Pancreas (tissue), 10 donors: ENCODE results near the gene STK39. TPM values are rescaled to one million over a fixed set of nuclear protein-coding genes. Genes with fewer than 3 reads are reported as not detected.

Experiments used
- ATAC-seq, 4 donors: fragments of 200-7000 bp; cut with Tn5 transposase; one replicate each; pipeline versions ENCODE4 v1.8.0 to v1.9.1; 2020; ENCODE audit warnings: mild to moderate bottlenecking in 4 of 4, moderate library complexity in 4 of 4
- DNase-seq, 6 donors: peaks; one replicate each; pipeline ENCODE4 v3.0.0-alpha.2; 2020
- FAIRE-seq: peaks from 2 replicates; lab custom pipeline; 2012; peaks lifted over from hg19 to GRCh38; lab: Jason Lieb, UNC
- H3K27ac ChIP-seq, 4 donors: fragments of 200-600 bp; sonication (generic); 1 replicate in 3 of 4; 2 replicates in 1 of 4; pipeline versions ENCODE4 v1.5.0 to v1.8.0; 2020
- H3K27me3 ChIP-seq, 4 donors: fragments of 200-600 bp; one replicate each; pipeline ENCODE4 v1.8.0; 2021
- H3K36me3 ChIP-seq, 3 donors: fragments of 200-600 bp; sonication (generic) in 1 of 3; one replicate each; pipeline versions ENCODE4 v1.5.0 to v1.8.0; 2020 to 2021
- H3K4me1 ChIP-seq, 3 donors: fragments of 200-600 bp; one replicate each; pipeline ENCODE4 v1.8.0; 2021
- H3K4me3 ChIP-seq, 4 donors: fragments of 200-600 bp; sonication (generic) in 2 of 4; one replicate each; pipeline versions ENCODE4 v1.5.0 to v1.8.0; 2020 to 2021
- H3K9me3 ChIP-seq, 4 donors: fragments of 200-600 bp; one replicate each; pipeline ENCODE4 v1.8.0; 2021
- WGBS, 2 donors: extraction: QIAGEN DNeasy Blood & Tissue Kit; methylation state at CpG; one replicate each; pipeline ENCODE4 v1.1.7; 2013; 5-methylcytosine and 5-hydroxymethylcytosine counted together
- intact Hi-C, 3 donors: fragments of 100-400 bp; cut with DNase I; formaldehyde crosslinking; loops; one replicate each; pipeline versions ENCODE4 v1.11.1 to v1.14.2; 2022
- polyA plus RNA-seq, 2 donors: library from polyadenylated mRNA; stranded (reverse); fragments of 200-250 nt; gene quantifications; one replicate each; pipeline ENCODE4 v1.2.3, GENCODE V29; 2013
- total RNA-seq, 6 donors: library from RNA; stranded (reverse); fragmentation: NEBNext Ultra II Directional in 4 of 6; extraction: Animal tissue kit (Norgen Biotek cat#: 25700) in 4 of 6; gene quantifications; one replicate each; pipeline versions ENCODE4 v1.2.1 to v1.2.4, GENCODE V29; 2021 to 2023
- TF ChIP-seq, protein P1 (sequence below), 4 donors: fragments of 200-600 bp; sonication (generic) in 3 of 4; IDR thresholded peaks; one replicate each; pipeline versions ENCODE4 v1.5.0 to v1.8.0; 2021; ENCODE audit warnings: antibody characterized with exemption in 4 of 4
- donor health status: healthy with polysubstance abuse.
- donor health status: DM: no; HTN: no; CAD: no; lungs with moderate emphysema.
- donor health status: DM: no; HTN: no; CAD: no.
- donor health status: control.
- donor health status: control.
- donor health status: Bipolar disorder and iron deficiency.
- donor health status: DM: yes; HTN: yes; CAD: no.
- donor health status: DM: no; HTN: no; CAD: no.
- donor health status: DM: no; HTN: no; CAD: no.
- donor health status: DM: yes; HTN: yes; CAD: no.

The STK39 gene
- total and polyA plus RNA-seq, 8 donors: 9.5 to 23.1 (median 15.5) TPM

DNA sequence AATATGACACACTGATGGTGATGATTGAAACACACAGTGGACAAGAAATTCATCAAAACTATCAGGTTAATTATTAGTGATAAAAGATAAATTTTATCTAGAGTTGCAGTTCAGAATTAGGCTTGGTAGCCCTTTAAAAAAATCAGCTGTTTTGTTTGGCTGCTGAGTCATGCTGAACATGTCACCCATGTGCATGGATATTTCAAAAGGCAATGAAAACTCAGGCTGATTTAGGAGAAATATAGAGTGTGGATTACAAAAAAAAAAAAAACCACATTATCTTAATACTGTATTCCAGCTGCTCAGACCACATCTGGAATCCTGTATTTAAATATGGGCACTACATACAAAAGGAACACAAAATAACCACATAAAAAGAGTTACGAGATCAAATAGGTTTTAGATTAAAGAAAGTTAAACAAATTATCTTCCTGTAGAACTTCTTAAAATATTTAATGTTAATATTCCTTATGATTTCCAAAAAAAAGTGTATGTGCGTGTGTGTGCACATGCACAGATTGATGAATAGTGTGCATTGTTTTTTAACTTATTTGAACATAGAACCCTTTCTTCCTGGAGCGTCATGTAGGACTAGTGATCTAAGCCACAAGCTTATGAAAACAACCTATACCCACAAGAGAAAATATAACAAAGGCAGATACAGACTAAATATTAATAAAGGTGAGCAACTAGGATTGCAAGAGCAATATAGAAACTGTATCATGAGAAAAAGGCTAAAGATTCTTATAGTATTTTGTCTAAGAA, 186.2 kb downstream of the STK39 start:
- ATAC-seq (peak in 3 of 4 donors; percentile 50 to 56 (median 56)), FAIRE-seq (no peak), DNase-seq (no peak)
- intact Hi-C loops: no loop called here
- Histone ChIP-seq H3K36me3 (peaks cover 0 to 8% (median 5%) of the 10 kb centered on the region in 3 donors), H3K27me3 (no peaks in the 10 kb centered on the region), H3K27ac (no peak overlapping the region), H3K4me1 (peaks cover 0 to 3% (median 3%) of the 10 kb centered on the region in 3 donors), H3K4me3 (no peak overlapping the region), H3K9me3 (no peaks in the 10 kb centered on the region)
- 94 to 96% methylated on average over 3 of the region's 3 CpGs for WGBS, 2 donors
- TF ChIP-seq, protein P1, sequence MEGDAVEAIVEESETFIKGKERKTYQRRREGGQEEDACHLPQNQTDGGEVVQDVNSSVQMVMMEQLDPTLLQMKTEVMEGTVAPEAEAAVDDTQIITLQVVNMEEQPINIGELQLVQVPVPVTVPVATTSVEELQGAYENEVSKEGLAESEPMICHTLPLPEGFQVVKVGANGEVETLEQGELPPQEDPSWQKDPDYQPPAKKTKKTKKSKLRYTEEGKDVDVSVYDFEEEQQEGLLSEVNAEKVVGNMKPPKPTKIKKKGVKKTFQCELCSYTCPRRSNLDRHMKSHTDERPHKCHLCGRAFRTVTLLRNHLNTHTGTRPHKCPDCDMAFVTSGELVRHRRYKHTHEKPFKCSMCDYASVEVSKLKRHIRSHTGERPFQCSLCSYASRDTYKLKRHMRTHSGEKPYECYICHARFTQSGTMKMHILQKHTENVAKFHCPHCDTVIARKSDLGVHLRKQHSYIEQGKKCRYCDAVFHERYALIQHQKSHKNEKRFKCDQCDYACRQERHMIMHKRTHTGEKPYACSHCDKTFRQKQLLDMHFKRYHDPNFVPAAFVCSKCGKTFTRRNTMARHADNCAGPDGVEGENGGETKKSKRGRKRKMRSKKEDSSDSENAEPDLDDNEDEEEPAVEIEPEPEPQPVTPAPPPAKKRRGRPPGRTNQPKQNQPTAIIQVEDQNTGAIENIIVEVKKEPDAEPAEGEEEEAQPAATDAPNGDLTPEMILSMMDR (IDR thresholded peaks at IDR 0.05): no peak

DNA sequence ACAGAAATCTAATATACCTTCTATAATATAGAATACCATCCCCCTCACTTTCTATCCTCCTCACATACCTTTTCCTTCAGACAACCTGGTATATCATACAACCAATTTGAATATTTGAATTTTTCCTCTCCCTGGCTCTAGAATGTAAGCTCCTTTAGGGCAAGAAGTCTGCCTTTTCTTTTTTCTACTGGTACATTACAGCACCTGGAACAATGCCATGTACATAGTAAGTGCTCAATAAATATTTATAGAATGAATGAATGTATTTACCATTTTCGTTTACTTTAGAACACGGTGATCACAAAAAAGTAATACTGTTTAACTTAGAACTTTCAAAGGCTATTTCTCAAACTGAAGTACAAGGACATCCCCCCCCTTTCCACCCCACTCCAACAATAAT, 187.6 kb downstream of the STK39 start:
- TF ChIP-seq, protein P1 (IDR thresholded peaks at IDR 0.05): no peak
- Histone ChIP-seq H3K9me3 (no peaks in the 10 kb centered on the region), H3K27me3 (no peaks in the 10 kb centered on the region), H3K4me1 (peaks cover 0 to 3% (median 3%) of the 10 kb centered on the region in 3 donors), H3K4me3 (no peak overlapping the region), H3K27ac (no peak overlapping the region), H3K36me3 (peaks cover 0 to 8% (median 5%) of the 10 kb centered on the region in 3 donors)
- no peak for DNase-seq
- 47 to 52% methylated on average over 2 of the region's 2 CpGs for WGBS, 2 donors
- ATAC-seq: no peak
- intact Hi-C loops: no loop called here
- no peak for FAIRE-seq

DNA sequence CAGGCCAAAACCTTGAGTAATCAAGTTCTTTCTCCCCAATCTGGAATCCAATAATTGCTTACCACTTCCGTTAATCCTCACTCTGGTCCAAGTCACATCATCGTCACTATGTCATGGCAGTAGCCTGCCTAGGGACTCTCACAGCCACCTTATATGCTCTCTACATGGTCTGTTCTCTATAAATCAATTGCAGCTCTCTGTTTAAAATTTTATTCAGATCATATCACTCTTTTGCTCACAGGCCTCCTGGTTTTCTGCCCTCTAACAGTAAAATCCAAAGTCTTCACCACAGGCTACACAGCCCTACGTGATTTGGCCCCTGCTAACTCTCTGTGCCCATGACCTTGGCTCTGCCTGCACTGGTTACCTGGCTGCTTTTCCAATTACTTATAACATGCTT, 188.7 kb downstream of the STK39 start:
- intact Hi-C loops: no loop called here
- 82 to 88% methylated on average over 3 of the region's 3 CpGs for WGBS, 2 donors
- ATAC-seq (peak in 2 of 4 donors; percentile 24 to 32), FAIRE-seq (no peak), DNase-seq (no peak)
- no peak overlapping the region for H3K4me3 ChIP-seq
- no peaks in the 10 kb centered on the region for H3K27me3 ChIP-seq
- peaks cover 0 to 3% (median 3%) of the 10 kb centered on the region in 3 donors for H3K4me1 ChIP-seq
- H3K36me3 ChIP-seq: peaks cover 0 to 8% (median 5%) of the 10 kb centered on the region in 3 donors
- no peaks in the 10 kb centered on the region for H3K9me3 ChIP-seq
- TF ChIP-seq, protein P1 (IDR thresholded peaks at IDR 0.05): no peak
- H3K27ac ChIP-seq: no peak overlapping the region

DNA sequence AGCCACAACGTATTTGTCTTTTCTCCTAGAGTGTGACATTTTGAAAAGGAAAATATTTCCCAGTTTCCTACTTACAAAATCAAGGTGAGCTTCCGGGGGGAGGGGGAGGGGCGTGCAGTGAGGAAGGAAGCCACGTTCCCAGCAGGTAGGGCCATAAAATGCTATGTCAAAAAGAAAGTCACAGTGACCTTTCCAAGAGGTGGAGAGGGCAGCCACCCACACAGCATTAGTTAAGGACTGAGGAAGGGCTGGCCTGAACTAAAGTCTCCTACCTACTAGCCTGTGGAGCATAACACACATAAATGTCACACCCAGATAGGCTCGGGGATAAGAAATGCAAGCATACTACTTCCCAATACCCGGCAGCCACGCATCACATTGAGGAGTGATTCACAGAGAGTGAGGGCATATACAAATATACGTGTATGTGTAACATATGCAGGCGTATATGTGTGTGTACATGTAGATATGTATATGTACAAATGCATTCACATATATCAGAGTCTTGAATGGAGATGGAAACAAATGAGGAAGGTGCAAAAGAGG, 191.1 kb downstream of the STK39 start:
- 84 to 85% methylated on average over 9 of the region's 9 CpGs for WGBS, 2 donors
- Histone ChIP-seq H3K9me3 (no peaks in the 10 kb centered on the region), H3K4me1 (peaks cover 0 to 3% (median 3%) of the 10 kb centered on the region in 3 donors), H3K4me3 (no peak overlapping the region), H3K27ac (no peak overlapping the region), H3K36me3 (no peaks in the 10 kb centered on the region), H3K27me3 (no peaks in the 10 kb centered on the region)
- FAIRE-seq (no peak), ATAC-seq (peak in 1 of 4 donors; percentile 29), DNase-seq (no peak)
- TF ChIP-seq, protein P1 (IDR thresholded peaks at IDR 0.05): no peak
- intact Hi-C loops: no loop called here

DNA sequence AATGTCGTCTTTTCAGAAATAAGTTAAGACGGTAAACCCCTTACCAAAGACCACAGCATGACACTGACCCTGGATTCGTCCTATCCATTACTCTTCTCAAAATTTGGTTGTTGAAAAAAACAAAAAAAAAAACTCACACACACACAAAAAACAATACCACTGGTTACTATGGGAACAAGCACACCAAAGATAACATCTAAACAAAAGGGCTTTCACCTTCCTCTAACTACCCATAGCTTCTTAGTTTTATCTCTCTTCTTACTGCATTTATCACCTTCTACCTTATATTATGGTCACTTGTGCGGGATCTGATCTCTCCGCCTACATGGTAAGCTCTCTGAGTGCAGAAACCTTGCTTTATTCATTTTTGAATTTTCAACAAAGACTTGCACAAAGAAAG, 192.7 kb downstream of the STK39 start:
- ATAC-seq (no peak), FAIRE-seq (no peak), DNase-seq (no peak)
- Histone ChIP-seq H3K36me3 (no peaks in the 10 kb centered on the region), H3K27ac (no peak overlapping the region), H3K4me1 (peaks cover 0 to 3% (median 0%) of the 10 kb centered on the region in 3 donors), H3K9me3 (no peaks in the 10 kb centered on the region), H3K4me3 (no peak overlapping the region), H3K27me3 (no peaks in the 10 kb centered on the region)
- WGBS, 2 donors: 81 to 88% methylated on average over 5 of the region's 5 CpGs
- TF ChIP-seq, protein P1 (IDR thresholded peaks at IDR 0.05): no peak
- intact Hi-C loops: no loop called here
